CD14-positive monocyte (primary cell): Measurements from ENCODE around the gene RNASE1. TPM values are rescaled to one million over a fixed set of nuclear protein-coding genes. Genes with fewer than 3 reads are reported as not detected.
A peak's percentile ranks its signal among the peaks of the same experiment; 100 is the strongest.

Experiments
- DNase-seq, 3 donors: peaks; one replicate each; pipeline ENCODE4 v3.0.0-alpha.2; 2011 to 2022
- H2AFZ ChIP-seq: 2 replicates; pipeline ENCODE4 v1.6.0; 2012; ENCODE audit warnings: mild to moderate bottlenecking, low read depth, low read length, inconsistent platforms; ENCODE audit not compliant: insufficient read depth, poor library complexity, severe bottlenecking
- H3K27ac ChIP-seq, 2 donors: 1 replicate in 1 of 2; 2 replicates in 1 of 2; pipeline ENCODE4 v1.5.1; 2012 to 2013; ENCODE audit warnings: low read length in 2 of 2, control low read depth in 1 of 2, inconsistent platforms in 1 of 2, low read depth in 1 of 2, mild to moderate bottlenecking in 1 of 2
- H3K27me3 ChIP-seq, 2 donors: one replicate each; pipeline versions ENCODE4 v1.6.0 to v1.6.1; 2011 to 2013; ENCODE audit warnings: low read length in 2 of 2; ENCODE audit not compliant: control insufficient read depth in 2 of 2, insufficient read depth in 2 of 2
- H3K36me3 ChIP-seq, 2 donors: replicated peaks in 1 of 2; 1 replicate in 1 of 2; 2 replicates in 1 of 2; pipeline versions ENCODE4 v1.5.1 to v1.6.1; 2012 to 2013; ENCODE audit warnings: low read length in 2 of 2, control low read depth in 1 of 2, inconsistent platforms in 1 of 2, mild to moderate bottlenecking in 1 of 2; ENCODE audit not compliant: insufficient read depth in 2 of 2, control insufficient read depth in 1 of 2
- H3K4me1 ChIP-seq, 2 donors: 1 replicate in 1 of 2; 2 replicates in 1 of 2; pipeline versions ENCODE4 v1.5.1 to v1.6.1; 2012 to 2013; ENCODE audit warnings: low read length in 2 of 2, control low read depth in 1 of 2, inconsistent platforms in 1 of 2, mild to moderate bottlenecking in 1 of 2, moderate library complexity in 1 of 2; ENCODE audit not compliant: insufficient read depth in 2 of 2, control insufficient read depth in 1 of 2
- H3K4me2 ChIP-seq: replicated peaks from 2 replicates; pipeline ENCODE3; 2012; ENCODE audit warnings: low read length, moderate library complexity, mild to moderate bottlenecking; ENCODE audit not compliant: poor library complexity, severe bottlenecking; ENCODE audit errors: extremely low read depth
- H3K4me3 ChIP-seq, 3 experiments: fragments of 200-600 bp in 1 of 3; sonication (generic) in 1 of 3; replicated peaks in 1 of 3; 1 replicate in 2 of 3; 2 replicates in 1 of 3; pipeline ENCODE4 v1.5.1; 2011 to 2013; ENCODE audit warnings: low read length in 3 of 3, mild to moderate bottlenecking in 3 of 3, control low read depth in 2 of 3, low read depth in 2 of 3, inconsistent platforms in 1 of 3, moderate library complexity in 1 of 3
- H3K79me2 ChIP-seq: 2 replicates; pipeline ENCODE4 v1.6.0; 2012; ENCODE audit warnings: mild to moderate bottlenecking, control low read depth, inconsistent platforms, low read length, moderate library complexity; ENCODE audit not compliant: insufficient read depth
- H3K9ac ChIP-seq: 2 replicates; pipeline ENCODE4 v1.6.0; 2017; ENCODE audit warnings: low read length, mild to moderate bottlenecking; ENCODE audit not compliant: insufficient read depth, poor library complexity, severe bottlenecking
- H3K9me3 ChIP-seq, 2 donors: replicated peaks in 1 of 2; 1 replicate in 1 of 2; 2 replicates in 1 of 2; pipeline versions ENCODE4 v1.5.1 to v1.6.1; 2012 to 2013; ENCODE audit warnings: low read length in 2 of 2, control low read depth in 1 of 2; ENCODE audit not compliant: control insufficient read depth in 1 of 2, insufficient read depth in 1 of 2
- H4K20me1 ChIP-seq: 2 replicates; pipeline ENCODE4 v1.6.0; 2012; ENCODE audit warnings: mild to moderate bottlenecking, low read length, control low read depth, moderate library complexity; ENCODE audit not compliant: insufficient read depth
- H3K27ac Mint-ChIP-seq, 7 donors: one replicate each; pipeline ENCODE4 v1.8.0; 2020; ENCODE audit warnings: mild to moderate bottlenecking in 7 of 7, mixed read lengths in 7 of 7, moderate library complexity in 6 of 7, inconsistent platforms in 2 of 7
- H3K27me3 Mint-ChIP-seq, 3 donors: one replicate each; pipeline ENCODE4 v1.8.0; 2021 to 2022; ENCODE audit warnings: low read depth in 3 of 3, mild to moderate bottlenecking in 3 of 3, mixed read lengths in 3 of 3, moderate library complexity in 3 of 3, inconsistent platforms in 1 of 3
- H3K36me3 Mint-ChIP-seq, 2 donors: one replicate each; pipeline ENCODE4 v1.8.0; 2020; ENCODE audit warnings: mixed read lengths in 2 of 2, inconsistent platforms in 1 of 2, mild to moderate bottlenecking in 1 of 2
- H3K4me1 Mint-ChIP-seq: one replicate; pipeline ENCODE4 v1.8.0; 2020; ENCODE audit warnings: mild to moderate bottlenecking, mixed read lengths
- H3K4me3 Mint-ChIP-seq, 2 donors: one replicate each; pipeline ENCODE4 v1.8.0; 2020; ENCODE audit warnings: mild to moderate bottlenecking in 2 of 2, mixed read lengths in 2 of 2, moderate library complexity in 1 of 2
- H3K9me3 Mint-ChIP-seq, 7 donors: one replicate each; pipeline ENCODE4 v1.8.0; 2020 to 2022; ENCODE audit warnings: mixed read lengths in 7 of 7, mild to moderate bottlenecking in 6 of 7, moderate library complexity in 6 of 7, inconsistent platforms in 2 of 7
- WGBS: methylation state at CpG from one replicate; pipeline ENCODE4 v1.1.5; 2013; ENCODE audit warnings: missing lambda C conversion rate; ENCODE audit not compliant: insufficient coverage; 5-methylcytosine and 5-hydroxymethylcytosine counted together
- intact Hi-C, 2 donors: fragments of 100-400 bp; cut with micrococcal nuclease; formaldehyde crosslinking; loops; one replicate each; pipeline versions ENCODE4 v1.15.0 to v1.15.1; 2023
- polyA plus RNA-seq, 3 donors: library from polyadenylated mRNA; depleted of rRNA in 1 of 3; unstranded in 2 of 3; stranded (reverse) in 1 of 3; fragments of 300-500 nt in 2 of 3; fragments of >200 nt in 1 of 3; fragmentation: Illumina TruSeq in 2 of 3; gene quantifications; 1 replicate in 2 of 3; 2 replicates in 1 of 3; pipeline ENCODE4 v1.2.3, GENCODE V29; 2012 to 2021
- TF ChIP-seq, protein P1 (sequence below): fragments of 200-600 bp; IDR thresholded peaks from one replicate; pipeline ENCODE4 v1.8.0; 2022; ENCODE audit warnings: antibody characterized with exemption, mild to moderate bottlenecking

RNASE1 gene
- polyA plus RNA-seq, 3 donors, result 2.1 to 191 (median 11.3) TPM

DNA sequence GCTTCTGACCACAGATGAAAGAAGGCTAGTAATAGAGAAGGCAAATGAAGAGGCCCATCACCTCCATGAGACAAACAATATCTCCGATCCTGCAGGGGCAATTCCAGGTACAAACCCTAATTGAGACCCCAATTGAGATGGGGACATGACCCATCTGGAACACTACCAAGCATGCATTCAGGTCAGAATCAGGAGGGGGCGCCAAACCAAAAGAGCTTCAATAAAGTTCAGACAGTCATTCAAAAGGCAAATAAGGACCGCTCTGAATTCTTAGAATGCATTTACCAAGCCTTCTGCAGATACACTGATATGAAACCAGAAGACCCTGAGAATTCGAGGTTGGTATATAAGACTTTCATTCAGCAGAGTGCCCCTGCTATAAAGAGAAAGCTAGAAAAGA is 44.7 kb downstream of the RNASE1 start:
- no peak overlapping the region for H2AFZ ChIP-seq
- H3K79me2 ChIP-seq, result no peaks in the 10 kb centered on the region
- H3K4me1 Mint-ChIP-seq, result peaks cover 10% of the 10 kb centered on the region
- no peak overlapping the region for H3K27ac Mint-ChIP-seq
- H3K27ac ChIP-seq, result no peak overlapping the region
- H3K4me3 ChIP-seq, result no peak overlapping the region
- 40% methylated on average over 2 of the region's 4 CpGs for WGBS
- intact Hi-C loops, result no loop called here
- H3K4me1 ChIP-seq, result peaks cover 0 to 4% of the 10 kb centered on the region in 2 donors
- no peak overlapping the region for H3K9ac ChIP-seq
- H3K4me3 Mint-ChIP-seq, result no peak overlapping the region
- no peaks in the 10 kb centered on the region for H3K36me3 ChIP-seq
- no peak overlapping the region for H3K4me2 ChIP-seq
- H3K9me3 Mint-ChIP-seq, result peaks cover 2 to 9% (median 5%) of the 10 kb centered on the region in 7 donors
- DNase-seq, result peak in 2 of 3 donors; percentile 30 to 36
- TF ChIP-seq, protein P1, sequence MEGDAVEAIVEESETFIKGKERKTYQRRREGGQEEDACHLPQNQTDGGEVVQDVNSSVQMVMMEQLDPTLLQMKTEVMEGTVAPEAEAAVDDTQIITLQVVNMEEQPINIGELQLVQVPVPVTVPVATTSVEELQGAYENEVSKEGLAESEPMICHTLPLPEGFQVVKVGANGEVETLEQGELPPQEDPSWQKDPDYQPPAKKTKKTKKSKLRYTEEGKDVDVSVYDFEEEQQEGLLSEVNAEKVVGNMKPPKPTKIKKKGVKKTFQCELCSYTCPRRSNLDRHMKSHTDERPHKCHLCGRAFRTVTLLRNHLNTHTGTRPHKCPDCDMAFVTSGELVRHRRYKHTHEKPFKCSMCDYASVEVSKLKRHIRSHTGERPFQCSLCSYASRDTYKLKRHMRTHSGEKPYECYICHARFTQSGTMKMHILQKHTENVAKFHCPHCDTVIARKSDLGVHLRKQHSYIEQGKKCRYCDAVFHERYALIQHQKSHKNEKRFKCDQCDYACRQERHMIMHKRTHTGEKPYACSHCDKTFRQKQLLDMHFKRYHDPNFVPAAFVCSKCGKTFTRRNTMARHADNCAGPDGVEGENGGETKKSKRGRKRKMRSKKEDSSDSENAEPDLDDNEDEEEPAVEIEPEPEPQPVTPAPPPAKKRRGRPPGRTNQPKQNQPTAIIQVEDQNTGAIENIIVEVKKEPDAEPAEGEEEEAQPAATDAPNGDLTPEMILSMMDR, result peak; percentile 57
- no peaks in the 10 kb centered on the region for H3K27me3 ChIP-seq
- peaks cover 4% of the 10 kb centered on the region in 2 donors for H3K9me3 ChIP-seq
- peaks cover 0 to 2% (median 2%) of the 10 kb centered on the region in 3 donors for H3K27me3 Mint-ChIP-seq
- H3K36me3 Mint-ChIP-seq, result no peaks in the 10 kb centered on the region
- no peaks in the 10 kb centered on the region for H4K20me1 ChIP-seq

DNA sequence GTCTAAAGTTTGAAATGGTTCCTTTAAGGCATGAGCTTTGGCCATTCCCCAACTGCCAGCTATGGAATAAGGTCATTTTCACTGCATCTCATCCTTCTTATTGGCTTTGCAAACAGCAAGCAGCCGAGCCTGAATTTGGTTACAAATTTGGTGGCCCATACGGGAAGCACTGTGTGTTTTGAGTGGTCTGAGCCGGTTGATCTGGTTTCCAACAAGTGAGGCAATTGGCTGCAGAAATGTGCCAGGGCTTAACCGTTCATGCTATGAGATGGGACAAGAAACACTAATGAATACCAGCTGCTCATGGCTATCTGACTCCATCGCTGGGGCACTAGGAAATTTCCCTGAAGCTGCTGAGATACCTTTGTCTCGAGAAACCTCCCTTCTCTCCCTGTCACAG is 47.6 kb downstream of the RNASE1 start:
- 88% methylated on average over 5 of the region's 6 CpGs for WGBS

More for the DNA sequence above, 47.6 kb downstream of the RNASE1 start:
- no peak for DNase-seq
- Mint-ChIP-seq H3K36me3 (no peaks in the 10 kb centered on the region), H3K4me1 (peaks cover 10% of the 10 kb centered on the region), H3K9me3 (peaks cover 21 to 27% (median 22%) of the 10 kb centered on the region in 7 donors), H3K27ac (no peak overlapping the region), H3K27me3 (peaks cover 2 to 5% (median 2%) of the 10 kb centered on the region in 3 donors), H3K4me3 (no peak overlapping the region)
- no peak overlapping the region for H2AFZ ChIP-seq
- H4K20me1 ChIP-seq, result no peaks in the 10 kb centered on the region
- no peaks in the 10 kb centered on the region for H3K79me2 ChIP-seq
- no peak overlapping the region for H3K4me3 ChIP-seq
- intact Hi-C loops, result no loop called here
- H3K9me3 ChIP-seq, result peaks cover 20 to 21% of the 10 kb centered on the region in 2 donors
- TF ChIP-seq, protein P1, result no peak
- peaks cover 0 to 4% of the 10 kb centered on the region in 2 donors for H3K4me1 ChIP-seq
- no peaks in the 10 kb centered on the region for H3K27me3 ChIP-seq
- no peaks in the 10 kb centered on the region for H3K36me3 ChIP-seq
- no peak overlapping the region for H3K4me2 ChIP-seq
- no peak overlapping the region for H3K27ac ChIP-seq
- no peak overlapping the region for H3K9ac ChIP-seq
